Fibroblast of skin of right biceps (primary cell): ENCODE results near the gene SLC7A8.
A peak's percentile ranks its signal among the peaks of the same experiment; 100 is the strongest.

Experiments
- DNase-seq: peaks from one replicate; pipeline ENCODE4 v3.0.0-alpha.2; 2013

Gene SLC7A8

GRCh38 chr14:23182372-23183157 is 895 bp downstream of the SLC7A8 start:
- DNase-seq, result no peak

- DNase-seq, result no peak
These were observed 1.5 kb downstream of the SLC7A8 start for GRCh38 chr14:23181946-23182345.

GRCh38 chr14:23181453-23181852 is 2.0 kb downstream of the SLC7A8 start:
- DNase-seq, result no peak

DNA sequence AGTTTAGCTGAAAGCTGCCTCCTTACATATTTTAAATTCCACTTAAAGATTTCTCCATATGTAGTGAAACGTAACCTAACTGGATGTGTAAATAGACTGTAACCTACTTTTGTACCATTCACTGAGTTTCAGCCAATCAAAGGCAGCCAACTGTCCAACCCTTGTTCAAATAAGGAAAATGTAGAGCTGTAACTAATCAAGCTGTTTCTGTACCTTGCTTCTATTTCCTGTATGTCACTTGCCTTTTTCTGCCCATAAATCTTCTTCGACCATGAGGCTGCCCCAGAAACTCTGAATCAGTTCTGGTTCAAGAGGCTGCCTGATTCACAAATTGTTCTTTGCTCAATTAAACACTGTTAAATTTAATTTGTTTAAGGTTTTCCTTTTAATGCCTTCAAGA is 6.3 kb downstream of the SLC7A8 start:
- peak; percentile 64 for DNase-seq

DNA sequence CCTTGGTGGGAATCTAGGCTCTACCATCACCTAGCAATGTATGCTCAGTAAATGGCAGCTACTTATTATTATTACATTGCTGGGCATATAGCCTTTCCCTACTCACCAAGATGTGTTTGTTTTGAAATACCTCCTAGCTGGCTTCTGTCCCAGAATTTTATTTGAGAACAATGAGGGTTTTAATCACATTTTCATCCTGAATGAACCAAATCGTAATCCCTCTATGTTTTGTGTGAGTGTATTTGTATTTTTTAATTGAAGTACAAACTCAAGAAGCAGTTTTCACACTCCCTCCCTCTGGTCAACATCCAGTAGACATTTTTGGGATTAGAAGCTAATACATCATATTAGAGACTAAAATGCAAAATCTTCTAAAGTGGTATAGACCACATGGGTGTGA is 7.6 kb downstream of the SLC7A8 start:
- DNase-seq, result peak; percentile 26

DNA sequence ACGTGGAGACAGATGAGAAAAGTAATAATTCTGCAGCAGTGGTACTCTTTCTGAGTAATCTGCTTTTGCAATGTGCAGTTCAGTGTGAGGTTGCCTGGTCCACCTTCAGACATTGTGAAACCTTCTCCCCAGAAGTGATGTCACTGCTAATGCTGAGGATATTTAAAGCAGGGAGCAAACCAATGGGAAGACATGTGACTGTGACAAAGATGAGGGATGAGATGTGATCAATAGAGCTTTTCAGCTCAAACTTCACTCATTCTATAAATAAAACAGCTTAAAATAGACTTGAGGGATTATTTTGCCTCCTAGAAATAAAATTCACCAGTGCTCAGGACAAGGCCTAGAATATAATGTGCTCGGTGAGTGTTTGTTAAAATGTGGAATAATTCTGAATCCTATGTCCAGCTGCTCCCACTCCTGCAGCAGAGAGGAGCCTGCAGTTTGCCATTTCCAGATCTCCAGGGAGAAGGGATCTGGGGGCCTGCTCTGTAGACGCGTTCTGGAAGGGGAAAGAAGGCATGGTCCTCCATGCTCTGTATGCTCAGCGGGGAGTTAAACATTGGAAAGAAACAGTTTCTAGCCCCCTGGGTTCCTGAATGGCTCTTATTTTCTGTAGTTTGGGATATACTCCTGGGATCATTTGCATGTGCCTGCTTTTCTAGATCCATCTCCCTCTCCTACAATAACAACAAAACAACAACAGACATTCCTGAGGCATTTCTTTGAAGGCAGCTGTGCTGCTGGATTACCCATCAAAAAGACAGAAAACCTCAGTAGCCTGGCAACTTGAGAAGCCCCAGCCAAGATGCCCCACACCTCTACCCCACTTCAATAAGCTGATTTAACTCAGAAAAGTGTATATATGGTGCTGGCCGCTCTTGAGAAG is 8.9 kb downstream of the SLC7A8 start:
- peak; percentile 55 for DNase-seq

- DNase-seq, result no peak
These were observed 9.7 kb downstream of the SLC7A8 start for GRCh38 chr14:23173796-23174195.

GRCh38 chr14:23173031-23173430 is 10.4 kb downstream of the SLC7A8 start:
- no peak for DNase-seq

DNA sequence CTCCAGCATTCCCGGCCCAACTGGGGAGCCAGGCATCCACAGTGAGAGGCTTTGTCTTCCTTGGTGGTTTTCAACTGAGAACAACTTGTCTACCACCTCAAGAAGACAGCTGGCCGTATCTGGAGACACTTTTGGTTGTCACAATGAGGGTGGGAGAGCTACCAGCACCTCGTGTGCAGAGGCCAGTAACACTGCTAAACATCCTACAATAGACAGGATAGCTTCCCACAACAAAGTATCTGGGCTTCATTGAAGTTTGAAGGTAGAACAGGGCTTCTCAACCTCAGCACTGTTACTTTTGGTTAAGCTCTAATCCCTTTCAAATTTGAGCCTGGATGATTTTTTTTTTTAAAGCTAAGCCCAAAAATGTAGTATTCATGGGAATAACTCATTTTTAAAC is 10.9 kb downstream of the SLC7A8 start:
- DNase-seq, result no peak

GRCh38 chr14:23172096-23172495 is 11.4 kb downstream of the SLC7A8 start:
- no peak for DNase-seq

- peak; percentile 82 for DNase-seq
These were observed 12.1 kb downstream of the SLC7A8 start for GRCh38 chr14:23171222-23171975.

GRCh38 chr14:23169622-23170021 is 13.8 kb downstream of the SLC7A8 start:
- no peak for DNase-seq

DNA sequence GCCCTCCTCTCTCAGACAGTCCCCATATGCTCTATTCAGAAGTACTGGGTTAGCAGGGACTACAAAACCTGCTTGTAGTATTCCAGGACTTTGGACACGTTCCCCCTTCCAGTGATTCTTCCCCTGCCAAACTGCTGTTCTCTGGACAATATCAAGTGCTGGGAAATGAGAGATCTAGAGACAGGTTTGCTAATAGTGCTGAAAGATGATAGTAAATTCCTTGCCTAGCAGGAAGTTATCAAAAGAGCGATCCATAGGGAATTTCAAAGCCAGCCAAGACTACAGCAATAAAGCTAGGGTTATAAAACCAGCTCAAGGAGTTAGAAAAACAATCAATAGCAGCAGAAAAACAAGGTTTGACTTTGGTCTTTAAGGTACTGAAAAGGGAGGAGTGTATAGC is 15.2 kb downstream of the SLC7A8 start:
- no peak for DNase-seq

- peak; percentile 27 for DNase-seq
These were observed 16.2 kb downstream of the SLC7A8 start for GRCh38 chr14:23167116-23167847.

DNA sequence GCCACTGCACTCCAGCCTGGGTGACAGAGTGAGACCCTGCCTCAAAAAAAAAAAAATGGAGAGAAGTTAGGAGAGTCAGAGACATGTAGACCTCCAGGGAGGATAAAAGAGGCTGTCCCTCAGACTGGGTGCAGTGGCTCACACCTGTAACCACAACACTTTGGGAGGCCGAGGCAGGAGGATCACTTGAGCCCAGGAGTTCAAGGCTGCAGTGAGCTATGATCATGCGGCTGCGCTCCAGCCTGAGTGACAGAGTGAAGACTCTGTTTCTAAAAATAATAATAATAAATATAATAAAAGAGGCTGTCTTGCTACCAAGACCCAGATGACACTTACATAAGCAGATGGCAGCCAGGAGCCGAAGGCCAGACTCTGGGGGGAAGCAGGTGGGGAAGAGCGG is 18.5 kb downstream of the SLC7A8 start:
- no peak for DNase-seq

DNA sequence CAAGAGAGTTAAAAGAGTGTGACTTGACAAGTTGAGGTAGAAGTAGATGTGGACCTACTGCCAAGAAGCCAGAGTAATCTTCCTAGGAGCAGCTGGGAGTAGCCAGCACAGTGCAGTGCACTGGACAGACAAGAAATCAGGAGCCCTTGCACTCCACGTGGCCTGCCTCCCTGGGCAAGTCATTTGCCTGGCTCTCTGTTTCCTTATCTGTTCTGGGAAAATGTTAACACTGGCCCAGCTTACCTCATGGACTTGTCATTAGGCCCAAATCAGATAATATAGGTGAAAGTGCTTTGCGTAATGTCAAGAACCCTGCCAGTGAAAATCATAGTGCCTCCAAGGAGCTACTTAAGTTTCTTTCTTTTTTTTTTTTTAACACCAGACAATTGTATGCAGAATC is 19.2 kb downstream of the SLC7A8 start:
- no peak for DNase-seq

DNA sequence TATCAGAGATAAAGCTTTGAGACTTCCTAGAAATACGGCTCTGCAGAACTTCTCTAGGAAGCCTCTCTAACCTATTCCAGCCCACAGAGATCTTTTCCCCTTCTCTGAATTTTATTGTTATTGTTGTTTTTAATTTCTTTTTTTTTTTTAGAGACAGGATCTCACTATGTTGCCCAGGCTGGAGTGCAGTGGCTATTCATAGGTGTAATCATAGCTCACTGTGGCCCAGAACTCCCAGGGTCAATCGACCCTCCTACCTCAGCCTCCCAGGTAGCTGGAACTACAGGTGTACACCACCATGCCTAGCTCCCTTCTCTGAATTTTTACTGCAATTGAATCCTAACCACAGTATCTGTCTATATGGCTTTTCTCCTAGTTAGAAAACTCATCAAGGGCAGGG is 19.6 kb downstream of the SLC7A8 start:
- no peak for DNase-seq

DNA sequence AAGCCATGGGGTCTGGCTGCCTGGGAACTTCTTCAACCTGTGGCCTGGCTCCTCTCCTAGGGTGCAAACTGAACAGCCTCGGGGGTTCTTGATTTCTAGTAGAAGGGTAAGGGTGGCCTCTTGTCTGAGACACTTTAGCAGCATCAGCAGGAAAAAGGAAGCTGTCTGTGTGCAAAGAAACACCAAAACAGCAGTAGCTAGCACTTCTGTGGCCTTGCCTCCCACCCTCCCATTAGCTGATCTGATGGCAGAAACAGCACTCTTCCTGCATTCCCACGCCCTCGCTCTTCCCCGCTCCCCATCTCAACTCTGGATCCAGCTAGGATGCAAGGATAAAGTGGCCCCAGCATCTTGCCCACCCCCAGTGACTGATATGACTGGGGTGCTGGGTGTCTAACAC is 20.7 kb downstream of the SLC7A8 start:
- no peak for DNase-seq

- DNase-seq, result no peak
These were observed 21.5 kb downstream of the SLC7A8 start for GRCh38 chr14:23162005-23162404.

DNA sequence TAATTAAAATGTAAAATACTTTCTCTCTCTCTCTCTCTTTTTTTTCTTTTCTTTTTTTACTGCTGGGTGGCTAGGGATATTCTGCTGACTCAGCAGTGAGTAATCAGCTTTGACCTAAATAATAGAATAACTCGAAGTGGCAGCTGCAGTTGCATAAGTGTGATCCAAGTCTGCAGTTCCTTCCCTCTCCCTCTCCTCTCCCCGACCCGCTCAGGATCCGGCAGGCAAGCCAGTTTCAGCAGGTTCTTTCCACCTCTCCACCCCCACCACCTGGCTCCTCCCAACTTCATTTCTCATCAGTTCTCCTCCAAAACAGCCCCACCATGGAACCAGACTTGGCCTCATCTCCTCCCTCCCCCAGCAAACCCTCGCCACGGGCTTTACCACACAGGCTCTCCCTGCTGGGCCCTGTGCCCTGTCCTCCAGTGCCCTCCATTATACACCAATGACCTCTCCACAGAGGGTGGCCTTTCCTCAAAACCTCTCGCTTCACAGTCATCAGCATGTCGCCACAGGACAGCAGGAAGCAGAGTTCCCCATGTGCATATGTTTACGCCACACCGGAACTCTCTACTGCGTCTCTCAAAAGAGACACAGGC is 22.4 kb downstream of the SLC7A8 start:
- peak; percentile 85 for DNase-seq

DNA sequence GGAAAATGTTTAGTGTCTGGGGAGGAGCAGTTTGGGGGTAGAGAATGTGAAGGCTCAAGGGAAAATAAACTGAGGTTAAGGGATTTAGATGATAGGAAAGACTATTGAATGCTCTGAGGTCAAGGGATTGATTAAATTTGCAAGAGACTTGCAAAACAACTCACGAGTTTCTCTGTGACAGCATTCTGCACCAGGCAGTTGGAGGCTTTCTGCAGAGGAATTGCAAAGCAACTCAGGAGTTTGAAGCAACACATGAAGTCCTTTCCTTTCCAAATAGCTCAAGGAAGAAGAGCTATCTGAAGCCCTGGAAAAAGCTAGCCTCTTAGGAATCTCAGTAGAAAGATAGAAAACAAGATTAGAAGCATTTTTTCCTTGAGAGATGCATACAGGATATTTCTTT is 23.9 kb downstream of the SLC7A8 start:
- DNase-seq, result no peak

- peak; percentile 25 for DNase-seq
These were observed 24.7 kb downstream of the SLC7A8 start for GRCh38 chr14:23158779-23159178.
